ENCODE results near the gene BTNL9.
"Not testable (repeated sequence)": the region's sequence is repeated elsewhere in the genome, so short reads cannot be mapped to it uniquely, and the experiment has no call there.

BTNL9 gene

DNA sequence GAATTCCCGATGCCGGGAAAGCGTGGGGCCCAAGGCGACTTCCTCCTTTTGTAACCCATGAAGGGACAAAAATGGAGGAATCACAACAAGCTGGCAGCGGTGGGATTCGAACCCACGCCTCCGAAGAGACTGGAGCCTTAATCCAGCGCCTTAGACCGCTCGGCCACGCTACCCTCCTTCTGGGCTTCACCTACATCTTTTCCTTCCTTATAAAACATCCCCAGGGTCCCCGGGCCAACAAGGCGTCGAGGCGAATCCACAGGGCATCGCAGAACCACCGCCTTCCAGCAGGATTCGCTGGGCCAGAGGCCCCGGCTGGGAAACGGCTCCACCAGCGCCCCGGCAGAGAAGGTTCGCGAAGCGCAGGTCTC, 57.3 kb downstream of the BTNL9 start:
- H3K27me3 ChIP-seq (ENCODE audit: control insufficient read depth in 2 of 2, insufficient read depth in 2 of 2, low read length in 2 of 2): peaks cover 18% of the 10 kb centered on the region in 2 donors
- H3K9ac ChIP-seq (ENCODE audit: low read depth in 1 of 2, low read length in 2 of 2): not testable (repeated sequence)

DNA sequence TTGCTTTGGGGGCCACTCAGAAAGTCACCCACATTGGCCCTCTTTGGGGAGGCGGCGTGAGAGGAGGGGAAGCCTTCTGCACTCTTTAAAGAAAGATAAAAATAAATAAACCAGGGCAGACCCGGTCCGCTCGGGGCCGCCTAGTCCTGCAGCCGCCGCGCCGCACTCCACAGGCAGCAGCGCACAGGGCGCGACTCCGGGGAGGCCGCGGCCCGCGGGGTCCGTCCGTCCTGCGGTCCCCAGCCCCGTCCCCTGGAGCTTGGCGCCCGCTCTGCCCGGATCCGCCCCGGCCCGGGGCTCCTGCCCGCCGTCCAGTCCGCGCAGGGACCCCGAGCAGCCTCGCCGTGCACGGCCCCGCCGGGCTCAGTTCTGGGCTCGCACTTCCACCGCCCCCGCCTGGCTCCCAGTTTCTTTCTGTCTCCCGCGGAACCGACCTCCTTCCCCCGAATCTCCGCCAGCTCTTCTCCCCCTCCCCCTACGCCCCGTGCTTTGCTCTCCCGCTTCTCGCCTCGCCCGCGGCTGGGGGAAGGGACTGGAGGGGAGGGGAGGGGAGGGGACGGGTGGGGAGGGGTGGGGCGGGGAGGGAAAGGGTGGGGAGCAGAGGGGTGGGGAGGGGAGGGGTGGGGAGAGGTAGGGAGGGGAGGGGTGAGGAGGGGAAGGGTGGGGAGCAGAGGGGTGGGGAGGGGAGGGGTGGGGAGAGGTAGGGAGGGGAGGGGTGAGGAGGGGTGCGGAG, 57.9 kb downstream of the BTNL9 start:
- not testable (repeated sequence) for H3K36me3 ChIP-seq (ENCODE audit: control insufficient read depth in 2 of 2, insufficient read depth in 2 of 2, low read length in 2 of 2); H3K27ac ChIP-seq (ENCODE audit: low read depth in 2 of 2, low read length in 2 of 2); H3K4me1 ChIP-seq (ENCODE audit: control insufficient read depth in 2 of 2, insufficient read depth in 2 of 2, low read length in 2 of 2); H3K9me3 ChIP-seq (ENCODE audit: control insufficient read depth in 2 of 2, low read length in 2 of 2); H3K9ac ChIP-seq (ENCODE audit: low read depth in 1 of 2, low read length in 2 of 2); H3K4me3 ChIP-seq (ENCODE audit: low read length in 2 of 2)
- H3K27me3 ChIP-seq (ENCODE audit: control insufficient read depth in 2 of 2, insufficient read depth in 2 of 2, low read length in 2 of 2): peaks cover 18% of the 10 kb centered on the region in 2 donors

More for the DNA sequence above, 57.3 kb downstream of the BTNL9 start:
- H3K4me3 ChIP-seq (ENCODE audit: low read length in 2 of 2); H3K27ac ChIP-seq (ENCODE audit: low read depth in 2 of 2, low read length in 2 of 2); H3K4me1 ChIP-seq (ENCODE audit: control insufficient read depth in 2 of 2, insufficient read depth in 2 of 2, low read length in 2 of 2); H3K36me3 ChIP-seq (ENCODE audit: control insufficient read depth in 2 of 2, insufficient read depth in 2 of 2, low read length in 2 of 2); H3K9me3 ChIP-seq (ENCODE audit: control insufficient read depth in 2 of 2, low read length in 2 of 2): not testable (repeated sequence)

GRCh38 chr5:181098762-181099601, 58.9 kb downstream of the BTNL9 start:
- no peak overlapping the region for H3K27ac ChIP-seq (ENCODE audit: low read depth in 2 of 2, low read length in 2 of 2)
- H3K9me3 ChIP-seq (ENCODE audit: control insufficient read depth in 2 of 2, low read length in 2 of 2): no peaks in the 10 kb centered on the region
- H3K36me3 ChIP-seq (ENCODE audit: control insufficient read depth in 2 of 2, insufficient read depth in 2 of 2, low read length in 2 of 2): no peaks in the 10 kb centered on the region
- H3K9ac ChIP-seq (ENCODE audit: low read depth in 1 of 2, low read length in 2 of 2): no peak overlapping the region
- peaks cover 18% of the 10 kb centered on the region in 2 donors for H3K27me3 ChIP-seq (ENCODE audit: control insufficient read depth in 2 of 2, insufficient read depth in 2 of 2, low read length in 2 of 2)
- no peak overlapping the region for H3K4me3 ChIP-seq (ENCODE audit: low read length in 2 of 2)
- no peaks in the 10 kb centered on the region for H3K4me1 ChIP-seq (ENCODE audit: control insufficient read depth in 2 of 2, insufficient read depth in 2 of 2, low read length in 2 of 2)

- Histone ChIP-seq H3K4me3 (ENCODE audit: low read length in 2 of 2) (no peak overlapping the region), H3K36me3 (ENCODE audit: control insufficient read depth in 2 of 2, insufficient read depth in 2 of 2, low read length in 2 of 2) (no peaks in the 10 kb centered on the region), H3K27ac (ENCODE audit: low read depth in 2 of 2, low read length in 2 of 2) (no peak overlapping the region), H3K27me3 (ENCODE audit: control insufficient read depth in 2 of 2, insufficient read depth in 2 of 2, low read length in 2 of 2) (peaks cover 18% of the 10 kb centered on the region in 2 donors), H3K9ac (ENCODE audit: low read depth in 1 of 2, low read length in 2 of 2) (no peak overlapping the region), H3K4me1 (ENCODE audit: control insufficient read depth in 2 of 2, insufficient read depth in 2 of 2, low read length in 2 of 2) (no peaks in the 10 kb centered on the region), H3K9me3 (ENCODE audit: control insufficient read depth in 2 of 2, low read length in 2 of 2) (no peaks in the 10 kb centered on the region)
These were observed 59.6 kb downstream of the BTNL9 start for GRCh38 chr5:181099602-181100086.

DNA sequence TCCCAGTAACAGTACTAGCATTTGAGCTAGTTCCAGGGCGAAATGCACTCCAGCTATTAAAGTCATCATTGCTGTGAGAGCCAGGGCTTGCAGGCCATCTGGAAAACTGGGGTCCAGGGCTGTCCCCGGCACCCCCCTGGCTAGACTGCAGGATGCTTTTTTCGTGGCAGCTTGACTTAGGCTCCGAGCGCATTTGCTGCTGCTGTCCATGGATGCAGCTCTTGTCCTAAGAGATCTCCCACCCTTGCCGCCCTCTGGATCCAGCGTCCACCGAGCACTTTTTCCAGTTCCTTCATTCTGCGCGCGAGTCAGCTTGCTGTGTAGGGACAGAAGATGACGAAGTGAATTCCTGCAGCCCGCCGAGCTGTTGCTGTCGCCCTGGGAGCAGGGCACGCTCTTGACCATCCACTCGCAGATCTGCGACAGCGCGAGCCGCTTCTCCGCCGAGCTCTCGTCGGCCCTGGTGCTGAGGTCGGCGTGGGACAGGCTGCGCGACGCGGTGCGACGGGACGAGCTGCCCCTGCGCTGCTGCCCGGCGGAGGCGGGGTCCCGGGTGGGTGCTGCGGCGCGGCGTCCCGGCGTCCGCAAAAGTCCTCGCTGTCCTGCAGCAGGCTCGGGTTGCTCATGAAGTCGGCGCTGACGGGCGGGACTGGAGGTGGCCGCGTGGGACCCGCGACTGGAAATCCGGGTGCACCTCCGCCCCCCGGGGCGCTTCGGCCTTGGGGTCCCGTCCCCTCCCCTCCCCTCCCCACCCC, 60.2 kb downstream of the BTNL9 start:
- H3K4me1 ChIP-seq (ENCODE audit: control insufficient read depth in 2 of 2, insufficient read depth in 2 of 2, low read length in 2 of 2): no peaks in the 10 kb centered on the region
- no peaks in the 10 kb centered on the region for H3K9me3 ChIP-seq (ENCODE audit: control insufficient read depth in 2 of 2, low read length in 2 of 2)
- no peak overlapping the region for H3K27ac ChIP-seq (ENCODE audit: low read depth in 2 of 2, low read length in 2 of 2)
- H3K9ac ChIP-seq (ENCODE audit: low read depth in 1 of 2, low read length in 2 of 2): no peak overlapping the region
- H3K4me3 ChIP-seq (ENCODE audit: low read length in 2 of 2): no peak overlapping the region
- H3K36me3 ChIP-seq (ENCODE audit: control insufficient read depth in 2 of 2, insufficient read depth in 2 of 2, low read length in 2 of 2): no peaks in the 10 kb centered on the region
- H3K27me3 ChIP-seq (ENCODE audit: control insufficient read depth in 2 of 2, insufficient read depth in 2 of 2, low read length in 2 of 2): peaks cover 18% of the 10 kb centered on the region in 2 donors

DNA sequence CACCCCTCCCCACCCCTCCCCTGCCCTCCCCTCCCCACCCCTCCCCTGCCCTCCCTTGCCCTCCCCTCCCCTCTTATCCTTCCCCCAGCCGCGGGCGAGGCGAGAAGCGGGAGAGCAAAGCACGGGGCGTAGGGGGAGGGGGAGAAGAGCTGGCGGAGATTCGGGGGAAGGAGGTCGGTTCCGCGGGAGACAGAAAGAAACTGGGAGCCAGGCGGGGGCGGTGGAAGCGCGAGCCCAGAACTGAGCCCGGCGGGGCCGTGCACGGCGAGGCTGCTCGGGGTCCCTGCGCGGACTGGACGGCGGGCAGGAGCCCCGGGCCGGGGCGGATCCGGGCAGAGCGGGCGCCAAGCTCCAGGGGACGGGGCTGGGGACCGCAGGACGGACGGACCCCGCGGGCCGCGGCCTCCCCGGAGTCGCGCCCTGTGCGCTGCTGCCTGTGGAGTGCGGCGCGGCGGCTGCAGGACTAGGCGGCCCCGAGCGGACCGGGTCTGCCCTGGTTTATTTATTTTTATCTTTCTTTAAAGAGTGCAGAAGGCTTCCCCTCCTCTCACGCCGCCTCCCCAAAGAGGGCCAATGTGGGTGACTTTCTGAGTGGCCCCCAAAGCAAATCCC, 61.1 kb downstream of the BTNL9 start:
- H3K27ac ChIP-seq (ENCODE audit: low read depth in 2 of 2, low read length in 2 of 2); H3K9me3 ChIP-seq (ENCODE audit: control insufficient read depth in 2 of 2, low read length in 2 of 2); H3K4me3 ChIP-seq (ENCODE audit: low read length in 2 of 2); H3K36me3 ChIP-seq (ENCODE audit: control insufficient read depth in 2 of 2, insufficient read depth in 2 of 2, low read length in 2 of 2); H3K4me1 ChIP-seq (ENCODE audit: control insufficient read depth in 2 of 2, insufficient read depth in 2 of 2, low read length in 2 of 2); H3K9ac ChIP-seq (ENCODE audit: low read depth in 1 of 2, low read length in 2 of 2): not testable (repeated sequence)
- peaks cover 18% of the 10 kb centered on the region in 2 donors for H3K27me3 ChIP-seq (ENCODE audit: control insufficient read depth in 2 of 2, insufficient read depth in 2 of 2, low read length in 2 of 2)

DNA sequence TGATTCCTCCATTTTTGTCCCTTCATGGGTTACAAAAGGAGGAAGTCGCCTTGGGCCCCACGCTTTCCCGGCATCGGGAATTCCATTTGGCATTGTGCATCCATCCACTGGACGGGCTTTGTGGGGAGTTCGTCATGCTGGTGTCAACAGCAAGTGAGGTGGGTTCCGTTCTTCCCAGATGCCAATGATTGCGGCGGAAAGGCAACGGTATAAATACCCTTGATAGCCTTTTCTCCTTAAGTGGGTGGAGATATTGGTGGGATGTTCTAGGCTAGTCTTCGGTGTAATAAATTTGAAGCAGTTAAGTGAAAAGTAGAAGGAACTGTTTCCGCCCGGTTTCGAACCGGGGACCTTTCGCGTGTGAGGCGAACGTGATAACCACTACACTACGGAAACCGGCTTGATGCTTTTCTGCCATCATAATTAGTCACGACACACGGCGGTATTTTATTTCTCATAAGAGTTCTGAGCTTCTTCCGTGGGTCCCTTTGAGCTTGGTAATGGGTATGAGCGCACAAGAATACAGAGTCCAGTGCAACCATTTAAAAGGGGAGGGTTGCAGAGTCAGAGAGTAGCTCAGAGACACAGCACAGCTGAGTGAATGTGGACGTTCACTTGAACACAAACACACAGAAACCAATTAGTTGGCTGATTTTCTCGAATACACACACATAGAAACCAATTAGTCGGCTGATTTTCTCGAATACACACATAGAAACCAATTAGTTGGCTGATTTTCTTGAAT, 62.0 kb downstream of the BTNL9 start:
- not testable (repeated sequence) for H3K9ac ChIP-seq (ENCODE audit: low read depth in 1 of 2, low read length in 2 of 2); H3K4me1 ChIP-seq (ENCODE audit: control insufficient read depth in 2 of 2, insufficient read depth in 2 of 2, low read length in 2 of 2); H3K27ac ChIP-seq (ENCODE audit: low read depth in 2 of 2, low read length in 2 of 2); H3K36me3 ChIP-seq (ENCODE audit: control insufficient read depth in 2 of 2, insufficient read depth in 2 of 2, low read length in 2 of 2); H3K9me3 ChIP-seq (ENCODE audit: control insufficient read depth in 2 of 2, low read length in 2 of 2); H3K4me3 ChIP-seq (ENCODE audit: low read length in 2 of 2)
- H3K27me3 ChIP-seq (ENCODE audit: control insufficient read depth in 2 of 2, insufficient read depth in 2 of 2, low read length in 2 of 2): peaks cover 20 to 22% of the 10 kb centered on the region in 2 donors

DNA sequence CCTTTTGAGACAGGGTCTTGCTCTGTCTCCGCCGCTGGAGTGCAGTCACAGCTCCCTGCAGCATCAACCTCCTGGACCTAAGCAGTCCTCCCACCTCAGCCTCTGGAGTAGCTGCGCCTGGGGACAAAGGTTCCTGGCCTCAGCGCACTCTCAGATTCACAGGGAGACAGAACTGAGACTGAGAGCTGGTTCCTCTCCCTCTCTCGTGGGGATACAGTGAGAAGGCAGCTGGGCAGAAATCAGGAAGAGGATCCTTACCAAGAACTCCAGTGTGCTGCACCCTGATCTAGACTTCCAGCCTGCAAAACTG, 64.1 kb downstream of the BTNL9 start:
- not testable (repeated sequence) for H3K9me3 ChIP-seq (ENCODE audit: control insufficient read depth in 2 of 2, low read length in 2 of 2); H3K4me3 ChIP-seq (ENCODE audit: low read length in 2 of 2); H3K27ac ChIP-seq (ENCODE audit: low read depth in 2 of 2, low read length in 2 of 2); H3K36me3 ChIP-seq (ENCODE audit: control insufficient read depth in 2 of 2, insufficient read depth in 2 of 2, low read length in 2 of 2); H3K4me1 ChIP-seq (ENCODE audit: control insufficient read depth in 2 of 2, insufficient read depth in 2 of 2, low read length in 2 of 2); H3K9ac ChIP-seq (ENCODE audit: low read depth in 1 of 2, low read length in 2 of 2)
- H3K27me3 ChIP-seq (ENCODE audit: control insufficient read depth in 2 of 2, insufficient read depth in 2 of 2, low read length in 2 of 2): peaks cover 20 to 27% of the 10 kb centered on the region in 2 donors

GRCh38 chr5:181104606-181105390, 64.7 kb downstream of the BTNL9 start:
- H3K27ac ChIP-seq (ENCODE audit: low read depth in 2 of 2, low read length in 2 of 2); H3K4me3 ChIP-seq (ENCODE audit: low read length in 2 of 2): not testable (repeated sequence)
- peaks cover 19 to 21% of the 10 kb centered on the region in 2 donors for H3K27me3 ChIP-seq (ENCODE audit: control insufficient read depth in 2 of 2, insufficient read depth in 2 of 2, low read length in 2 of 2)

More at GRCh38 chr5:181104606-181105390, 64.7 kb downstream of the BTNL9 start:
- H3K4me1 ChIP-seq (ENCODE audit: control insufficient read depth in 2 of 2, insufficient read depth in 2 of 2, low read length in 2 of 2); H3K9ac ChIP-seq (ENCODE audit: low read depth in 1 of 2, low read length in 2 of 2); H3K9me3 ChIP-seq (ENCODE audit: control insufficient read depth in 2 of 2, low read length in 2 of 2); H3K36me3 ChIP-seq (ENCODE audit: control insufficient read depth in 2 of 2, insufficient read depth in 2 of 2, low read length in 2 of 2): not testable (repeated sequence)
